Coronary artery (tissue), 2 donors: ENCODE results near the gene CCDC97.

Experiments used
- DNase-seq: peaks from one replicate; pipeline ENCODE4 v3.0.0-alpha.2; 2017; ENCODE audit warnings: low spot score
- H3K27ac ChIP-seq, 2 donors: fragments of 200-600 bp; sonication (generic); one replicate each; pipeline ENCODE4 v1.5.1; 2016 to 2019
- H3K4me3 ChIP-seq: fragments of 200-600 bp; sonication (generic); 2 replicates; pipeline ENCODE4 v1.5.1; 2016; ENCODE audit warnings: mild to moderate bottlenecking, moderate library complexity
- CTCF ChIP-seq: fragments of 200-600 bp; sonication (generic); IDR thresholded peaks from one replicate; pipeline ENCODE4 v1.5.1; 2019; ENCODE audit warnings: antibody characterized with exemption

The CCDC97 gene

GRCh38 chr19:41321204-41321599 is 11.2 kb downstream of the CCDC97 start:
- no peak for TF ChIP-seq CTCF
- no peak overlapping the region for H3K4me3 ChIP-seq
- peak overlapping the region; percentile 87 to 95 for H3K27ac ChIP-seq
- no peak for DNase-seq

- H3K4me3 ChIP-seq: no peak overlapping the region
- no peak for DNase-seq
- peak; percentile 46 for TF ChIP-seq CTCF
- peak overlapping the region; percentile 87 to 95 for H3K27ac ChIP-seq
These were observed 11.8 kb downstream of the CCDC97 start for GRCh38 chr19:41321600-41322270.

GRCh38 chr19:41322451-41322850 is 12.5 kb downstream of the CCDC97 start:
- TF ChIP-seq CTCF: no peak

GRCh38 chr19:41323023-41323422 is 13.1 kb downstream of the CCDC97 start:
- DNase-seq: no peak
- no peak for TF ChIP-seq CTCF
- Histone ChIP-seq H3K4me3 (peak overlapping the region; percentile 15), H3K27ac (peak overlapping the region; percentile 87 to 95)

More at GRCh38 chr19:41322451-41322850, 12.5 kb downstream of the CCDC97 start:
- Histone ChIP-seq H3K4me3 (no peak overlapping the region), H3K27ac (peak overlapping the region; percentile 87 to 95)
- no peak for DNase-seq

- peak overlapping the region; percentile 15 for H3K4me3 ChIP-seq
- peak; percentile 94 for DNase-seq
- TF ChIP-seq CTCF: no peak
- peak overlapping the region; percentile 87 to 95 for H3K27ac ChIP-seq
These were observed 13.6 kb downstream of the CCDC97 start for GRCh38 chr19:41323430-41324125.

- no peak for TF ChIP-seq CTCF
- peak overlapping the region; percentile 87 to 95 for H3K27ac ChIP-seq
- no peak overlapping the region for H3K4me3 ChIP-seq
- no peak for DNase-seq
These were observed 14.3 kb downstream of the CCDC97 start for GRCh38 chr19:41324231-41324702.
